ENCODE measurements around the gene CHD9NB.
"Not testable (repeated sequence)": the region's sequence is repeated elsewhere in the genome, so short reads cannot be mapped to it uniquely, and the experiment has no call there.

CHD9NB gene

DNA sequence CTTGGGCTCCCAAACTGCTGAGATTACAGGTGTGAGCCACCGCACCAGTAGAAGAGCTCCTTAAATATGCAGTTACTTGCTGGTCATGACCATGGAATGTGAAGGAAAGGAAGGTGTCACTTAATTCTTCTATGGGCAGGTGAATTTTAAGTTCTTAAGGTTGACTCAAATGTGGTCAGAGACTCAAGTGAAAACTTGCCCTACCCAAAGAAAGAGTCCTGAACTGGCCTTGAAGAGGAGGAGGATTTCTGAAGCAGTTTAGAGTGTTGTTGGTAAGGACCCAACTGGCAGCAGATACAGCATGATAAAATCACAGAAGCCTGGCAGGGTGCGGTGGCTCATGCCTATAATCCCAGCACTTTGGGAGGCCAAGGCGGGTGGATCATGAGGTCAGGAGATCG, 31.4 kb upstream of the CHD9NB start:
- no peak for DNase-seq (ENCODE audit: low read depth in 2 of 2, low spot score in 1 of 2)

DNA sequence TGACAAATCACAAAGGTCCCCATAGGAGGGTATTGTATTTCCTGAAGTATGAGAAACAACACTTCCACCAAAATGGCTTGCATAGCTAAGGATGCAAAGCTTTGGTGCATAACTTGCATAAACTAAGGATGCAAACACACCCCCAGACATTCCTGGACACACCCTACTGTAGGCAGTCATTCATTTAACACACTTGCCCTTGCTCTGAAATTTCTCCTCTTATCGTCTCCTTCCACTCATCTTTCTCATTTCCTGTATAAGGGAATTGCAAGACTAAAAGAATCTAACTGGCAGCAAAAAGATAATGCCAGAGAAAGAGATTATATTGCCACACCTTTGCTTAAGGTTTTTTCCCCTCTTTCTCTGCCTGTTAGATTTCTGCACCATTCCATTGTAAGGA, 30.4 kb upstream of the CHD9NB start:
- DNase-seq (ENCODE audit: low read depth in 2 of 2, low spot score in 1 of 2): no peak

DNA sequence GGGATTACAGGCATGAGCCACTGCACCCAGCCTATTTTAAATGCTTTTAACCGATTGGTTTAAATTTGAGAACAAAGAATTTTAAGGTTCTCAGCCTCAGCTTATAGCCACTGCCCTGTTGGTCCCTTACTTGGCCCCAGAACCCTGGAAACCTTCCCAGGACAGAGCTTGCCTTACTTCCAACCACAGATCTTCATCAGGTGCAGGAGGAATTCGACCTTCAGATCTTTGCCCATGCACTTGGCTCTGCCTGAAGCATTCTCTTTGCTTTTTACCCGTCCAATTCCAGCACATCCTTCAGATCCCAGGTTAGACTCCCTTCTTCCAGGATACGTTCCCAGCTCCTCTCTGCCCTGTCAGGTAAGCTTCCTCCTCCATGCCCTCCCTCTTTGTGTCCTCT, 29.8 kb upstream of the CHD9NB start:
- DNase-seq (ENCODE audit: low read depth in 2 of 2, low spot score in 1 of 2): no peak

DNA sequence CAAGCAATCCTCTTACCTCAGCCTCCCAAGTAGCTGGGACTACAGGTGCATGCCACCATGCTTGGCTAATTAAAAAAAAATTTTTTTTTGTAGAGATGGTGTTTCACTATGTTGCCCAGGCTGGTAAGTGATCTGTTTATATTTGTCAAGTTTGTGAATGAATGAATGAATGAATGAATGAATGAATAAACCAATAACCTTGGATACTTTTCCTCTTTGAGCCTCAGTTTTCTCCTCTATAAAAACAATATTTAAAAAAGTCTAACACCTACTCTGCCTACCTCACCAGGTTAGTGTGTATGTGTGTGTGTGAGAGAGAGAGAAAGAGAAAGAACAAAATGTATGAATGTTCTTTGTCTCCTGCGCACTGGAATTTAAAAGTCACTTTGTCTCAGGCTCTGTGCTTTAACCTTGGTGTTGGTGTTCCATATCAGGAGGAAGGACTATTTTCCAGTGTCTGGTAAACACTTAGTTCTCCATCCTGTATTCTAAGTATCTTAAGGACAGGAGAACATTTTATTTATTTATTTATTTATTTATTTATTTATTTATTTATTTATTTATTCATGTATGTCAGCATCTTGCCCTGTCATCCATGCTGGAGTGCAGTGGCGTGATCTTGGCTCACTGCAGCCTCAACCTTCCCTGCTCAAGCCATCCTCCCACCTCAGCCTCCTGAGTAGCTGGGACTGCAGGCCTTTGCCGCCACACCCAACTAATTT, 29.1 kb upstream of the CHD9NB start:
- DNase-seq (ENCODE audit: low read depth in 2 of 2, low spot score in 1 of 2): no peak

DNA sequence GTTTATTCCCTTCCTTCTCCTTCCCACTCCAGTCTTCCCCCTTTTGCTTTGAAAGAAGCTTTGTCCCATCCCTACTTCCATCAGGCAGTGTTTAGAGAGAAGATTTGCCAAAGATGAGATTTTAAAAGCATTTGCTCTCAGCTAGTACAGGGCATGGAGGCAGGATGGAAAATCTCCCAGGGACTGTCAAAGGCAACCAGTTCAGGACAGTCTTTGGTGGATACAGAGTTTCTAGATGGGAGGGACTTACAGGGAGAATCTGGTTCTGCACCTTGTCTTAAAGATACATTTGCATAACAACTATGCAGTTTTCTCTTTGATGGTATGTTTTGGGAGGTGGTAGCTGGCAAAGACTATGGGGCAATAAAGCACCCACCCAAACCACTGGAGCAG, 28.3 kb upstream of the CHD9NB start:
- no peak for DNase-seq (ENCODE audit: low read depth in 2 of 2, low spot score in 1 of 2)

DNA sequence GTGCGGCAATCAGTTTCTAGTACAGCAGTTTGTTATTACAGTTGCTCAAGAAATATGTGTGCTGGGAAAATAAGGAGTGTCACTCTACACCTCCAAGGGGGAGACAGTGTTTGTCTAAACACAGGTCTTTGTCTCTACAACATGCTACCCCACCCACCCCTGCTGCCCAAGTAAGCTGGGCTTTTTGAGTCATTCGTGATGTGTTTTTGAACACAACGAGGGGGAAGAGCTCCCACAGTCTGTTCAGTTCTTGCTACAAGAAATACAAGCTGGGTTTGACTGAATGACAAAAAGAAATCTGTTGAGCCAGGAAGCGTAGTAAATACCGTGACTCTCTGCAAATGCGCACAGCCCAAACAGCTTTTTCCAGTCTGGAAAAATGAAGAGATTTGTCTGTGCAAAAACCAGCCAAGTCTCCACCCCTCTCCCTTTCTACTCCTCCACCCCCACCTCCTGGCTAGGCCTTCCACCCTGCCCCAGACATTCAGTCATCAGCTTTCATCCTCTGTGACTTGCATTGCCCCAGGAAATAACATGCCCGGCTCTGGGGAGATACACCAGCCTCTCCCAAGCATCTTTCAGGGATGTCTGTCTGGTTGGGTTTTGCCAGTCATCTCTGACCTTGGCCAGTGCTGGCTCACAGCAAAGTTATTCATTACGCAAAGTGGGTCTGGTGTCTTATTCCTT, 27.8 kb upstream of the CHD9NB start:
- DNase-seq (ENCODE audit: low read depth in 2 of 2, low spot score in 1 of 2): no peak

DNA sequence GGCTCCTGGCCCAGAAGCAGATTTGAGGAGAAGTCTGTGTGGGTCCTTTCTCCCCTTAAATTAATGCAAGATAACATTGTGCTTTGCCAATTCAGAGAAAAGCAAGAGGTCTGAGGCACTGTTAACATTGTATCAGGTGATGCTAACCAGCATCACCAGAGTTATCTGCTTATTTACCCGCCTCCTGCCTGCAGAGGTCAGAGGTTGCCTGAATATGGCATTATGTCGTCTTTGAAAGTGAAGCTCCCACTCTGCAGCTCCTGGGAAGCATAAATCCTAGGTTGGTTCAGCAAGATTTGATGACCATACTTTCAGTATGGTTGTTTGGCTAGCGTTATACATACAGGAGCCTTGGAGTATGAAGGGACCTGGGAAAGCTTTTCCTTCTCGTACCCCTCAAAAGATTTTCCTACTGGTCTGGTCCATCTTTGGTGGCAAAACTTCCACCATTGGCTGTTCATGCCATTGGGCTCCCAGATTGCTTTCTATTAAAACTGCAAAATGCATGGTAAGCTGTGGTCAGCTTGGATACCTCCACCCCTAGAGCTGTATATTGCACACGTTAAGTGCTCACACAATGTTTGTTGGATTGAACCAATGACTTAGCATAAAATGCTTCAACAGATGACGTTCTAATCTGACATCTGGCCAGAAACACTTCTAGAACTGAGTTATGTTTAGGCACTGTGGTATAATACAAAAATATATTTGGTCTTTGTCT, 26.2 kb upstream of the CHD9NB start:
- no peak for DNase-seq (ENCODE audit: low read depth in 2 of 2, low spot score in 1 of 2)

DNA sequence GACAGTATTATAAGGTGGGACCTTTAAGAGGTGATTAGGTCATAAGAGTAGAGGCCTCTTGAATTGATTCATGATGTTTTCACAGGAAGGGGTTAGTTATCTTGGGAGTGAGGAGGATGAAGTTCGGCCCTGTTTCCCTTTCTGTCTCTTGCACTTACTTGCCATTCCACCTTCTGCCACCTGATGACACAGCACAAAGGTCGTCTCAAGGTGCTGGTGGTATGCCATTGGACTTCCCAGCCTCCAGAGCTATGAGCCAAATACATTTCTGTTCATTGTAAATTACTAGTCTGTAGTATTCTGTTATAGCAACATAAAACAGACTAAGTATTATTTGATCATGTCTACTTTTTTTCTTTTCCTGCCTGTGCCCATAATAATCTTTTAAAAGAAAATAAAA, 25.6 kb upstream of the CHD9NB start:
- DNase-seq (ENCODE audit: low read depth in 2 of 2, low spot score in 1 of 2): no peak

DNA sequence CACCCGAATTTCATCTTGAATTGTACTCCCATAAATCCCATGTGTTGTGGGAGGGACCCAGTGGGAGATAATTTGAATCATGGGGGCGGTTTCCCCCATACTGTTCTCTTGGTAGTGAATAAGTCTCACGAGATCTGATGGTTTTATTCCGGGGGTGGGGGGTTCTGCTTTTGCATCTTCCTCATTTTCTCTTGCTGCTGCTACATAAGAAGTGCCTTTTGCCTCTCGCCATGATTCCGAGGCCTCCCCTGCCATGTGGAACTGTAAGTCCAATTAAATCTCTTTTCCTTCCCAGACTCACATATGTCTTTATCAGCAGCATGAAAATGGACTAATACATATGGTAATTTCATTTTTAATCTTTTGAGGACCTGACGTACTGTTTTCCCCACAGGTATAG, 22.8 kb upstream of the CHD9NB start:
- not testable (repeated sequence) for DNase-seq (ENCODE audit: low read depth in 2 of 2, low spot score in 1 of 2)

DNA sequence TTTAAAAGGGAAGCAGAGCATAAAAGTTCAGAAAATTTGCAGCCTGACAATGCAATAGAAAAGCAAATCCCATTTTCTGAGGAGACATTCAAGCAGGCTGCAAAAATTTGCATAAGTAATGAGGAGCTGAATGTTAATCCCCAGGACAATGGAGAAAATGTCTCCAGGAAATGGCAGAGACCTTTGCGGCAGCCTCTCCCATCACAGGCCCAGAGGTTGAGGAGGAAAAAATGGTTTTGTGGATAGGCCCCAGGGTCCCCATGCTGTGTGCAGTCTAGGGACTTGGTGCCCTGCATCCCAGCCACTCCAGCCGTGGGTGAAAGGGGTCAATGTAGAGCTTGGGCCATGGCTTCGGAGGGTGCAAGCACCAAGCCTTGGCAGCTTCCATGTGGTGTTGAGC, 21.6 kb upstream of the CHD9NB start:
- not testable (repeated sequence) for DNase-seq (ENCODE audit: low read depth in 2 of 2, low spot score in 1 of 2)

DNA sequence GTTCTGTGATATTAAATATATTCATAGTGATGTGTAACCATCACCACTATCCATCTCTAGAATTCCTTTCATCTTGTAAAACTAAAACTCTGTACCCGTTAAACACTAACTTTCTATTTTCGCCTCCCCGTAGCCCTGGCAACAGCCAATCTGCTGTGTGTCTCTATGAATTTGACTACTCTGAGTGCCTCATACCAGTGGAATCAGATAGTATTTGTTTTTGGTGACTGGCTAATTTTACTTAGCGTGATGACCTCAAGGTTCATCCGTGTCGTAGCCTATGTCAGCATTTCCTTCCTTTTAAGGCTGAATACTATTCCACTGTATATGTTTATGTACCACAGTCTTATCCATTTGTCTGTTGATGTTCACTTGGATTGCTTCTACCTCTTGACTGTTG, 20.3 kb upstream of the CHD9NB start:
- no peak for DNase-seq (ENCODE audit: low read depth in 2 of 2, low spot score in 1 of 2)

DNA sequence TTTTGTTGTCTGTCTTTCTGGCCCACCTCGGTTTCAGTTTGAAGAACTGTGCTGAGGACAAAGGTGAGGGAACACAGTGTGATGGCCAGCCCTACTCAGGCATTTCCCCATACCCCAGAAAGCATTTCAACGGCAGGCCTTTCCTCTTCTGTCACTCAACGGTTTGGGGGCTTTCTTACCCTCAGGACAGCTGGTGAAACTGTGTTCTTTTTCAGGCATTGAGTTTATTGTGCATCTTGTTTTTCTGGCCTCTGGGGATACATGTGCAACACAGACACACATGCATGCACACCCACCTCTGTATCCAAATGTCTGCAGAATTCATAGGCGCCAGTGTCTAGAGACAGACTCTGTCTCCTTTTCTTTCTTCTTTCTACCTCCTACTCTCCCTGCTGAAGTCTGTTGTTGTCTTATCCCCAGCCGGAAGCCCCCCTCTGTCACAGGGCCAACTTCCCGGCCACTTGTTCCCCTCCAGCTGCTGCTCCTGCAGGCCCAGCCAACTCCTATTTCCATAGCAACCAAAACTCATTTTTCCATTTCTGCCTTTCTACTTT, 19.1 kb upstream of the CHD9NB start:
- no peak for DNase-seq (ENCODE audit: low read depth in 2 of 2, low spot score in 1 of 2)

DNA sequence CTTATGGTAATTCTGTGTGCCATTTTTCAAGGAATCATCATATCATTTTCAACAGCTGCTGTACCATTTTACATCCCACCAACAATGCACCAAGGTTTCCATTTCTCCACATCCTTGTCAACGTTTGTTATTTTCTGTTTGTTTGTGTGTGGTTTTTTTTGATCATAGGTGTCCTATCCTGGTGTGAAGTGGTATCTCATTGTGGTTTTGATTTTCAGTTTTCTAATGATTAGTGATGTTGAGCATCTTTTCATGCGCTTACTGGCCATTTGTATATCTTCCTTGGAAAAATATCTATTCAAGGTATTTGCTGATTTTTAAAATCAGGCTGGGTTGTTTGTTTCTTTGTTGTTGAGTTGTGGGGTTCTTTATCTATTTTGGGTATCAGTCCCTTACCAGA, 17.1 kb upstream of the CHD9NB start:
- DNase-seq (ENCODE audit: low read depth in 2 of 2, low spot score in 1 of 2): no peak

DNA sequence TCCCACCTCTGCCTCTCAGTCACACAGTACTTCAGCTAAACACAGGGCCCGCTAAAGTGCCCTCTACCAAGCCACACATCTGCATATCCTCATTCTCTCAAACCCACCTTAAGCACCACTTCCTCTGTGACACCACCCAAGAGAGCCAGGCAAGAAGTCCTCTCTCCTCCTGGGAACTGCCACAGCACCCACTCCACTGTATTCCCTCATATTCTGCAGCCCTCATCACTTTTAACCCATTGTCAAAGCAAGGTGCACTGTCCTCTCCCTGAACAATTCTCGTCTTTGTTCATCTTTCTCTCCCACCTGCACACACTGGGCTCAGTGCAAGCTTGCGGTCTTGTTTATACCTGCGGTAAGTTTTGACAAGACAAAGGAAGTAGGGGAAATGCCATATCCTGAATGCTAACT, 15.7 kb upstream of the CHD9NB start:
- no peak for DNase-seq (ENCODE audit: low read depth in 2 of 2, low spot score in 1 of 2)

DNA sequence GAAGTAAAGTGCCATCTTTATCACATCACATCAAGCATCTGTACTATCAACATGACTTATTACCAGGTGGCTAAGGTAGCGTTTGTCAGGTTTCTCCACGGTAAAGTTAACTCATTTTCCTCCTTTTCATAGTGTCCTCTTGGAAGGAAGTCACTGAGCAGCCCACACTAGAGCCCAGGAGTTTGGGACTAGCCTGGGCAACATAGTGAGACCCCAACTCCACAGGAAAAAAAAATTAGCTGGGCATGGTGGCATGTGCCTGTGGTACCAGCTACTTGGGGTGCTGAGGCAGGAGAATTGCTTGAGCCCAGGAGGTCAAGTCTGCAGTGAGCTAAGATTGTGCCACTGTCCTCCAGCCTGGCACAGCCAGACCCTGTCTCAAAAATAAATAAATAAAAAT, 15.0 kb upstream of the CHD9NB start:
- no peak for DNase-seq (ENCODE audit: low read depth in 2 of 2, low spot score in 1 of 2)

DNA sequence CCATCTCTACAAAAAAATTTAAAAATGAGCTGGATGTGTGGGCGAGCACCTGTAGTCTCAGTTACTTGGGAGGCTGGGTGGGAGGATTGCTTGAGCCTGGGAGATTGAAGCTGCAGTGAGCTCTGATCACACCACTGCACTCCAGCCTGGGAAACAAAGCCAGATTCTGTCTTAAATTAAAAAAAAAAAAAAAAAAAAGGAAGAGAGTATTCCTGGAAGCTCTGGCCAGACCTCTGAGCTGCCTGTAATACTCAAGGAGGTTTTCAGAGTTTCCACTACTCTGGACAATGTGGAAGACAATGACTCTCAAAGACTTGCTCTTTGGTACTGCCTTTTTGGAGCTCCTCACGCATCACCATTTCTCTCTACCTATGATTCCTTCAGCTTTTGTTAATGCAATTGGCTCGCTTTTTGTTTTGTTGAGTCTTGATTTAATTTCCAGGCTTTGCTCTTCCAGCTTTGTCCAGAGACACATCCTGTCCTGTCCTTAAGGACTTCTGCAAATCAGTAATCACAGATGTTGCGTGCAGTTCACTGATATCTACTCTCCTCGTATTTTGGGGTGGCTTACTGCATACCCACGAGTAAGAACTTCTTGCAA, 12.9 kb upstream of the CHD9NB start:
- no peak for DNase-seq (ENCODE audit: low read depth in 2 of 2, low spot score in 1 of 2)

DNA sequence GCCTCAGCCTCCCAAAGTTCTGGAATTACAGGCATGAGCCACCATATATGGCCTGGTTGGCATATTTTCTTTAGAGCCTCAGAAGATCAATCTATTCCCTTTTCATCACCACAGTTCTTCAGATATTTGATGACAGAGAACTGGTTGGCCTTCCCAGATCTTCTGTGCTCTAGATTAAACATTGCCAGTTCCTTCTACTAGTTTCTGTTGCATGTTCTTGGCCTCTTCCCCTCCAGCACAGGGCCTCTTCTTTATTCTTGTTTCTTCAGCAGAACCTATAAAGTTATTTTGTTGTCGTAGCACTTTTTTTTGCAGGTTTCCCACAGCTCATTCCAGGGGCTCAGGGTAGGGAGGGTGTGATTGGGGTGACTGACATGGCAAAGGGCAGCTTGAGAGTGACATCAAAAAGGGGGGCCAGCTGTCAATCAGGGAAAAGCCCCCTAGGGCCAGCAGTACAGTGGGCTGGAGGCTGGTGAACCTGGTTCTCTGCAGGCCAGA, 11.4 kb upstream of the CHD9NB start:
- DNase-seq (ENCODE audit: low read depth in 2 of 2, low spot score in 1 of 2): no peak

DNA sequence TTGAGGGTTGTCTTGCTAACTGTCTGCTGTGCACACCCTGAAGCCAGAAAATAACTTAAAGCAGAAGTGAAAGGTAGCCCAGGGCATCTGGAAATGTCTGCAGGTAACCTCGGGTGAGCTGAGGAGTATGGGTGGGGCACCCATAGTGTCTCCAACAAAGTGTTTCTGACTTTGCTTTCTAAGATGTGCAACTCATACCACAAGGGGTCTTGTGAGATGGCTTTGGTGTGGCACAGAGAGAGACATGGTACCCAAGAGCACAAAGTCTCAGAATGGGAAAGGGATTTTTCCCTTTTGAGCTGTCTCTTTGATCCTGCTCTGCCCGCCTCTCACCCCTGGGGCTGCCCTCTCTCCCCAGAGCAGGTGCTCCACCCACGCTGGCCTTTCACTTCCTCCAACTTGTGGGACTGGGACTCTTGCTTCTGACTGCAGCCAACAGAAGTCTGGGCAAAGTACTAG, 9.0 kb upstream of the CHD9NB start:
- DNase-seq (ENCODE audit: low read depth in 2 of 2, low spot score in 1 of 2): no peak

DNA sequence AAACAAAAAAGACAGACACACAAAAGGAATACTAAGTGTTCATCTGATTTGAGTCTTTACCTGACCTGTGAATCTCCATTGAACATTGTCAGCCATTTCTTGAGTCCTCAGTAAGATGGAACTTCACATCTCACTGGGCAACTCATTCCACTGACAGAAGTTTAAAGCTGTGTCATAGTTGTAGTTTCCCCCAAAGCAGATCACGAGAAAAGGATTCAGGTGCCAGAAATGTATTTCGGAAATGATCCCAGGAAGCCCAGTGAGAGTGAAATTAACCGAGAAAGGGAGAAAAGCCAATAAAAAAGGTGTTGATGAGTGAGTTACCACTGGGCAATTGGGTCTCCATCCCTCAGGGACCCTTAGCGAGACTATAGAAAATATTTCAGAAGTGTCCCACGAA, 8.6 kb upstream of the CHD9NB start:
- no peak for DNase-seq (ENCODE audit: low read depth in 2 of 2, low spot score in 1 of 2)

DNA sequence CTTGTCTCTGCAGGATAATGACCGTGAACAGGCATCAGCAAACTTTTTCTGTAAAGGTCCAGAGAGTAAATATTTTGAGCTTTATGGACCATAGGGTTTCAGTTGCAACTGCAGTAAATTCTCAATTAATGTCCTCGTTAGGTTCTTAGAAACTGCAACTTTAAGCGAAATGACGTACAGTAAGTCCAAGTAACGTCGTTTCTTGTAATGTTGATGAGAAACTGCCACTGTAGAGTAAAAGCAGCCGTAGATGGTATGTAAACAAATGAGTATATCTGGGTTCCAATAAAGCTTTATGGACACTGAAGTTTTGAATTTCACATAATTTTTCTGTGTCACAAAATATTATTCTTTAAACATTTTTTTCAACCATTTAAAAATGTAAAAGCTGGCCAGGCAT, 7.0 kb upstream of the CHD9NB start:
- DNase-seq (ENCODE audit: low read depth in 2 of 2, low spot score in 1 of 2): no peak

DNA sequence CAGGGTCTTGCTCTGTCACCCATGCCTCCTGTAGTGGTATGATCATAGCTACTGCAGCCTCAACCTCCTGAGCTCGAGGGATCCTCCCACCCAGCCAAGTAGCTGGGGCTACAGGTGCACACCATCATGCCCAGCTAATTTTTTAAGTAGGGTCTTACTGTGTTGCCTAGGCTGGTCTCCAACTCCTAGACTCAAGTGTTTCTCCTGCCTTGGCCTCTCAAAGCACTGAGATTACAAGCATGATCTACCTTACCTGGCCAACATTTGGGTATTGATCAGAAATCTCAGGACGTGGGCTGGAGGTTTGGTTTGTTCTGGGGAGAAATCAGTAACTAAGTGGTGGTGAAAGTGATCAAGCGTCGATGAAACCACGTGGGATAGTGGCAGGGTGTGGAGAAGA, 6.2 kb upstream of the CHD9NB start:
- no peak for DNase-seq (ENCODE audit: low read depth in 2 of 2, low spot score in 1 of 2)

Measured in stimulated activated CD8-positive, alpha-beta memory T cell treated with anti-CD3 and anti-CD28 coated beads, Interleukin-4, amount 100 ng/mL, for 4 hours (primary cell).